NB4 (cell line): ENCODE data around the gene ZBTB5.

Source experiments
- DNase-seq: peaks from one replicate; pipeline ENCODE4 v3.0.0; 2010; ENCODE audit warnings: low read depth
- H3K4me3 ChIP-seq: one replicate; pipeline ENCODE4 v1.5.1; 2011; ENCODE audit warnings: mild to moderate bottlenecking, low read depth, low read length, moderate library complexity
- MYC ChIP-seq: IDR thresholded peaks from 2 replicates; pipeline ENCODE4 v1.6.1; 2011; ENCODE audit warnings: low read depth, low read length
- POLR2A ChIP-seq: IDR thresholded peaks from 2 replicates; pipeline ENCODE4 v1.6.1; 2011; ENCODE audit warnings: mild to moderate bottlenecking; ENCODE audit not compliant: insufficient read length; ENCODE audit errors: extremely low read depth
- TF ChIP-seq, protein P1 (sequence below): IDR thresholded peaks from 2 replicates; pipeline ENCODE4 v1.6.1; 2011; ENCODE audit warnings: low read depth, low read length
- TF ChIP-seq, protein P2 (sequence below): IDR thresholded peaks from one replicate; pipeline ENCODE4 v1.5.1; 2012; ENCODE audit warnings: low read depth, low read length

ZBTB5 gene

DNA sequence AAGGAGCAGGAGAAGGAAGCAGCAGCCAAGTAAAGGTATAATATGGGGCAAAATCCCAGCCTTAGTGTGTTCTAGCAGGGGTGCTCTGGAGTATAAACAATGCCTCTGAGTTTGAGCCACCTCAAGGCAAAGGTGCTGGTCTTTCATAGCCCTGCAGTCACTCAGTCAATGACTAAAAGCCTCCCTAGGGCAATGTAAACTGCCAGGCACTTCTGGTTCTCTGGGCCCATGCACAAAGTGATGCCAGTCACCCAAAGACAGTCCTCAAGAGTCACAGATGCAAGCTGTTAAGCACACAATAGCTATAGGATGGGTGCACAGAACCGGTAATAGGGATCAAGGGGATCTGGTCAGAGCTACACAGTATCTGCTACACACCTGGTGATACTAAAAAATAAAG is 12.6 kb downstream of the ZBTB5 start:
- no peak for DNase-seq
- no peak overlapping the region for H3K4me3 ChIP-seq
- TF ChIP-seq, protein P1, sequence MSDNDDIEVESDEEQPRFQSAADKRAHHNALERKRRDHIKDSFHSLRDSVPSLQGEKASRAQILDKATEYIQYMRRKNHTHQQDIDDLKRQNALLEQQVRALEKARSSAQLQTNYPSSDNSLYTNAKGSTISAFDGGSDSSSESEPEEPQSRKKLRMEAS, result no peak
- TF ChIP-seq MYC (no peak), POLR2A (no peak)
- TF ChIP-seq, protein P2, sequence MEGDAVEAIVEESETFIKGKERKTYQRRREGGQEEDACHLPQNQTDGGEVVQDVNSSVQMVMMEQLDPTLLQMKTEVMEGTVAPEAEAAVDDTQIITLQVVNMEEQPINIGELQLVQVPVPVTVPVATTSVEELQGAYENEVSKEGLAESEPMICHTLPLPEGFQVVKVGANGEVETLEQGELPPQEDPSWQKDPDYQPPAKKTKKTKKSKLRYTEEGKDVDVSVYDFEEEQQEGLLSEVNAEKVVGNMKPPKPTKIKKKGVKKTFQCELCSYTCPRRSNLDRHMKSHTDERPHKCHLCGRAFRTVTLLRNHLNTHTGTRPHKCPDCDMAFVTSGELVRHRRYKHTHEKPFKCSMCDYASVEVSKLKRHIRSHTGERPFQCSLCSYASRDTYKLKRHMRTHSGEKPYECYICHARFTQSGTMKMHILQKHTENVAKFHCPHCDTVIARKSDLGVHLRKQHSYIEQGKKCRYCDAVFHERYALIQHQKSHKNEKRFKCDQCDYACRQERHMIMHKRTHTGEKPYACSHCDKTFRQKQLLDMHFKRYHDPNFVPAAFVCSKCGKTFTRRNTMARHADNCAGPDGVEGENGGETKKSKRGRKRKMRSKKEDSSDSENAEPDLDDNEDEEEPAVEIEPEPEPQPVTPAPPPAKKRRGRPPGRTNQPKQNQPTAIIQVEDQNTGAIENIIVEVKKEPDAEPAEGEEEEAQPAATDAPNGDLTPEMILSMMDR, result no peak

GRCh38 chr9:37451628-37452027 is 13.6 kb downstream of the ZBTB5 start:
- DNase-seq, result no peak

DNA sequence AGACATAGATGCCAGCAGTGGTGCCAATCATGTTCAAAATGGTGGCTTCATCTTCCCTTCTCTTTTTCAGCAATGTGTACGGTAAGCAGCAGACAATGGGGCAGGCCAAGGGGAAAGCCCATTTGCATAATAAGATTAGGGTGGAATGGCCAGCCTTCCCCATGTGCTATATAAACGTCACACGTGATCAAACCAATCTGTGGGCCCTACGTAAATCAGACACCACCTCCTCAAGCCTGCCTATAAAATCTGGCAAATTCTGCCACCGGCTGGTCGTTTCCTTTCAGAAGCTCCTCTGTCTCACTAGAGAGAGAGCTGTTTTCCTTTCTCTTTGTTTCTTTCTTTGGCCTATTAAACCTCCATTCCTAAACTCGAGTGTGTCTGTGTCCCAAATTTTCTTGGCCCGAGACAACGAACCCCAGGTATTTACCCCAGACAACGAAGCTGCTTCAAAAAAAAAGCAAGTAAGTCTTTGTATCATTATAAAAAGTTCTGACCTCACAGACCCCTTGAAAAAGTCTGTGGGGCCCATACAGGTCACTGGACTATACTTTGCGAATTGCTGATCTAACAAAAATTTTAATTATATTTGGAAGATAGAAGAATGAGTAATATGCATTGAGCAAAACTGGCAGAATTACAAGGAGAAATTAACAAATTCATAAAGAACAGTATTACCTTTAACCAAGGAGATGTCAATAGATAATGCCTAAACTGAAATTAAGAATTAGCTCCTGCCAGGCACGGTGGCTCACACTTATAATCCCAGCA is 15.2 kb downstream of the ZBTB5 start:
- TF ChIP-seq MYC, result no peak
- no peak for TF ChIP-seq POLR2A
- TF ChIP-seq, protein P2, result no peak
- TF ChIP-seq, protein P1, result no peak
- DNase-seq, result no peak
- H3K4me3 ChIP-seq, result no peak overlapping the region

More at GRCh38 chr9:37451628-37452027, 13.6 kb downstream of the ZBTB5 start:
- no peak overlapping the region for H3K4me3 ChIP-seq
- TF ChIP-seq POLR2A (no peak), MYC (no peak)
- TF ChIP-seq, protein P1, result no peak
- TF ChIP-seq, protein P2, result no peak

- no peak overlapping the region for H3K4me3 ChIP-seq
- DNase-seq, result no peak
- no peak for TF ChIP-seq POLR2A
- no peak for TF ChIP-seq MYC
- TF ChIP-seq, protein P1, result no peak
- TF ChIP-seq, protein P2, result no peak
Measured at GRCh38 chr9:37447111-37447510, 18.1 kb downstream of the ZBTB5 start.

DNA sequence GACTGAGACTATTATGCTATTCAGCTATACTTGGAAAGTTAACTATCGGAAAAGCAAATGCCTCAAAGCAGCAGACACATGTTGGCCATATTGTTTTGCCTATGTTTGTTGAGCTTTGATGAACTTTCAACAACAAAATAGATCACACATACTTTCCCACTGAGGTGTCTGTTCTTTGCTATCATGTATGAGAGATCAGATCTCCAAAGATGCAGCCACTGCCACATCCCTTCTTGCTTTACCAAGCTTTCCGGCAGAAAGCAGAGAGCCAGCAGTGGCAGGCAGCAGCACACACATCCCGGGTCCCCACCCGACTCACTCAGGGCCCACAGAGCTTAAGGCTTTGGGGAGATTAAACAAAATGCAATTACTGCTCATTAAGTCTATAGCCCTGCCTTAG is 18.8 kb downstream of the ZBTB5 start:
- no peak overlapping the region for H3K4me3 ChIP-seq
- DNase-seq, result no peak
- TF ChIP-seq, protein P2, result no peak
- TF ChIP-seq, protein P1, result no peak
- TF ChIP-seq MYC (no peak), POLR2A (no peak)
